ENCODE results near the gene MAGEA3.
"Not testable (repeated sequence)": the region's sequence is repeated elsewhere in the genome, so short reads cannot be mapped to it uniquely, and the experiment has no call there.

DNA sequence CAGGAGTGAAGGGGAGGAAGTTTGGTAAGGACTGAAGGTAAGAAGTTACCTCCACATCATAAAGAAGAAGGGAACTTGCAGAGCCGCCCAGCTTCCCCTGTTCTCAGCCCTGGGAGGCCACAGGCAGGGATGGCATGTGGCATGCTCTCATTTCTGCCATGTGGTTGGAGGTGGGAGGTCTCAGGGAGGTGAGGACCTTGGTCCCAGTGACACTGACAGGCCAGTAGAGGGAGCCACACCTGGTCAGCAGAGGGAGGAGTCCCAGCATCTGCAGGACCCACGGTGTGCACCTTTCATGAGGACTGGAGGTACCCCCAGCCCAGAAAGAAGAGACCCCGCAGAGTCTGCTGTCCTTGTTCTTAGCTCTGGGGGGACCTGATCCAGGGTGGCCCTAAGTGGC, 17.6 kb upstream of the MAGEA3 start:
- not testable (repeated sequence) for TF ChIP-seq POLR2A (IDR thresholded peaks at IDR 0.05)
- TF ChIP-seq, protein P1, sequence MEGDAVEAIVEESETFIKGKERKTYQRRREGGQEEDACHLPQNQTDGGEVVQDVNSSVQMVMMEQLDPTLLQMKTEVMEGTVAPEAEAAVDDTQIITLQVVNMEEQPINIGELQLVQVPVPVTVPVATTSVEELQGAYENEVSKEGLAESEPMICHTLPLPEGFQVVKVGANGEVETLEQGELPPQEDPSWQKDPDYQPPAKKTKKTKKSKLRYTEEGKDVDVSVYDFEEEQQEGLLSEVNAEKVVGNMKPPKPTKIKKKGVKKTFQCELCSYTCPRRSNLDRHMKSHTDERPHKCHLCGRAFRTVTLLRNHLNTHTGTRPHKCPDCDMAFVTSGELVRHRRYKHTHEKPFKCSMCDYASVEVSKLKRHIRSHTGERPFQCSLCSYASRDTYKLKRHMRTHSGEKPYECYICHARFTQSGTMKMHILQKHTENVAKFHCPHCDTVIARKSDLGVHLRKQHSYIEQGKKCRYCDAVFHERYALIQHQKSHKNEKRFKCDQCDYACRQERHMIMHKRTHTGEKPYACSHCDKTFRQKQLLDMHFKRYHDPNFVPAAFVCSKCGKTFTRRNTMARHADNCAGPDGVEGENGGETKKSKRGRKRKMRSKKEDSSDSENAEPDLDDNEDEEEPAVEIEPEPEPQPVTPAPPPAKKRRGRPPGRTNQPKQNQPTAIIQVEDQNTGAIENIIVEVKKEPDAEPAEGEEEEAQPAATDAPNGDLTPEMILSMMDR (IDR thresholded peaks at IDR 0.05): not testable (repeated sequence)
